Astrocyte of the cerebellum (primary cell): ENCODE results near the gene AGBL1.

ENCODE experiments used
- DNase-seq: peaks from one replicate; pipeline ENCODE4 v3.0.0-alpha.2; 2011; ENCODE audit warnings: low read depth
- H3K4me3 ChIP-seq: 2 replicates; pipeline ENCODE4 v1.5.1; 2011; ENCODE audit warnings: mild to moderate bottlenecking, low read depth, low read length, moderate library complexity
- CTCF ChIP-seq: IDR thresholded peaks from 2 replicates; pipeline ENCODE4 v1.5.1; 2012; ENCODE audit warnings: low read length, low read depth, moderate library complexity, mild to moderate bottlenecking; ENCODE audit errors: missing control alignments
- in situ Hi-C: cut with HindIII; loops from 2 replicates; pipeline ENCODE4 v1.10.0; 2017; ENCODE audit warnings: low sequenced_read_pairs

The AGBL1 gene

GRCh38 chr15:86236356-86237110 lies 156.9 kb downstream of the AGBL1 start:
- no peak for DNase-seq
- in situ Hi-C loops: no loop called here
- H3K4me3 ChIP-seq: no peak overlapping the region
- TF ChIP-seq CTCF: no peak

GRCh38 chr15:86237111-86237500 lies 157.4 kb downstream of the AGBL1 start:
- in situ Hi-C loops: no loop called here
- DNase-seq: no peak
- no peak for TF ChIP-seq CTCF
- no peak overlapping the region for H3K4me3 ChIP-seq

- no peak overlapping the region for H3K4me3 ChIP-seq
- in situ Hi-C loops: no loop called here
- no peak for TF ChIP-seq CTCF
- no peak for DNase-seq
Measured at GRCh38 chr15:86247249-86247955, 167.7 kb downstream of the AGBL1 start.

- DNase-seq: no peak
- in situ Hi-C loops: no loop called here
- no peak for TF ChIP-seq CTCF
- no peak overlapping the region for H3K4me3 ChIP-seq
Measured at GRCh38 chr15:86255247-86255646, 175.6 kb downstream of the AGBL1 start.

- H3K4me3 ChIP-seq: no peak overlapping the region
- in situ Hi-C loops: no loop called here
- DNase-seq: no peak
- TF ChIP-seq CTCF: no peak
Measured at GRCh38 chr15:86256628-86257027, 177.0 kb downstream of the AGBL1 start.

- DNase-seq: no peak
- H3K4me3 ChIP-seq: no peak overlapping the region
- TF ChIP-seq CTCF: no peak
- in situ Hi-C loops: no loop called here
Measured at GRCh38 chr15:86259589-86259988, 179.9 kb downstream of the AGBL1 start.
